Measurements from ENCODE around the gene CDH13.

CDH13 gene

GRCh38 chr16:83205896-83206295 is 579.1 kb downstream of the CDH13 start:
- no peak for DNase-seq

GRCh38 chr16:83206426-83206825 is 579.7 kb downstream of the CDH13 start:
- no peak for DNase-seq

GRCh38 chr16:83211711-83212110 is 584.9 kb downstream of the CDH13 start:
- DNase-seq: no peak

- DNase-seq: no peak
Observed at GRCh38 chr16:83212301-83212841, 585.6 kb downstream of the CDH13 start.

- no peak for DNase-seq
Observed at GRCh38 chr16:83214671-83215070, 587.9 kb downstream of the CDH13 start.

GRCh38 chr16:83215406-83216001 is 588.7 kb downstream of the CDH13 start:
- no peak for DNase-seq

- DNase-seq: no peak
Observed at GRCh38 chr16:83219285-83219684, 592.5 kb downstream of the CDH13 start.

- DNase-seq: no peak
Observed at GRCh38 chr16:83220066-83220465, 593.3 kb downstream of the CDH13 start.

- no peak for DNase-seq
Observed at GRCh38 chr16:83224642-83225041, 597.9 kb downstream of the CDH13 start.

GRCh38 chr16:83227336-83227735 is 600.6 kb downstream of the CDH13 start:
- DNase-seq: no peak

- no peak for DNase-seq
Observed at GRCh38 chr16:83231729-83232128, 605.0 kb downstream of the CDH13 start.

GRCh38 chr16:83233153-83233552 is 606.4 kb downstream of the CDH13 start:
- no peak for DNase-seq

- DNase-seq: no peak
Observed at GRCh38 chr16:83238949-83239691, 612.4 kb downstream of the CDH13 start.

GRCh38 chr16:83244057-83244456 is 617.3 kb downstream of the CDH13 start:
- DNase-seq: no peak

GRCh38 chr16:83245061-83245460 is 618.3 kb downstream of the CDH13 start:
- no peak for DNase-seq

GRCh38 chr16:83247767-83248372 is 621.1 kb downstream of the CDH13 start:
- DNase-seq: no peak

- DNase-seq: no peak
Observed at GRCh38 chr16:83248735-83249463, 622.1 kb downstream of the CDH13 start.

GRCh38 chr16:83253521-83253920 is 626.8 kb downstream of the CDH13 start:
- DNase-seq: no peak

GRCh38 chr16:83258366-83258928 is 631.7 kb downstream of the CDH13 start:
- DNase-seq: no peak

GRCh38 chr16:83266848-83267553 is 640.2 kb downstream of the CDH13 start:
- DNase-seq: no peak

GRCh38 chr16:83268169-83268568 is 641.4 kb downstream of the CDH13 start:
- no peak for DNase-seq

GRCh38 chr16:83269048-83269447 is 642.3 kb downstream of the CDH13 start:
- DNase-seq: no peak
